Gastroesophageal sphincter (tissue), 3 donors: ENCODE results near the gene PDZD2.

Source experiments
- POLR2A ChIP-seq, 2 donors: fragments of 450-650 bp; IDR thresholded peaks; one replicate each; pipeline ENCODE4 v1.6.1; 2017; ENCODE audit warnings: antibody characterized with exemption in 2 of 2, mild to moderate bottlenecking in 2 of 2, moderate library complexity in 1 of 2
- POLR2AphosphoS5 ChIP-seq: sonication (generic); formaldehyde crosslinking; IDR thresholded peaks from one replicate; pipeline ENCODE4 v1.6.1; 2017; ENCODE audit warnings: antibody characterized with exemption
- TF ChIP-seq, protein P1 (sequence below), 4 experiments: fragments of 200-600 bp in 2 of 4; fragments of 450-650 bp in 2 of 4; sonication (generic) in 1 of 4; IDR thresholded peaks; one replicate each; pipeline ENCODE4 v1.5.1; 2017 to 2019; ENCODE audit warnings: antibody characterized with exemption in 4 of 4, mild to moderate bottlenecking in 2 of 4, moderate library complexity in 2 of 4

- TF ChIP-seq, protein P1, sequence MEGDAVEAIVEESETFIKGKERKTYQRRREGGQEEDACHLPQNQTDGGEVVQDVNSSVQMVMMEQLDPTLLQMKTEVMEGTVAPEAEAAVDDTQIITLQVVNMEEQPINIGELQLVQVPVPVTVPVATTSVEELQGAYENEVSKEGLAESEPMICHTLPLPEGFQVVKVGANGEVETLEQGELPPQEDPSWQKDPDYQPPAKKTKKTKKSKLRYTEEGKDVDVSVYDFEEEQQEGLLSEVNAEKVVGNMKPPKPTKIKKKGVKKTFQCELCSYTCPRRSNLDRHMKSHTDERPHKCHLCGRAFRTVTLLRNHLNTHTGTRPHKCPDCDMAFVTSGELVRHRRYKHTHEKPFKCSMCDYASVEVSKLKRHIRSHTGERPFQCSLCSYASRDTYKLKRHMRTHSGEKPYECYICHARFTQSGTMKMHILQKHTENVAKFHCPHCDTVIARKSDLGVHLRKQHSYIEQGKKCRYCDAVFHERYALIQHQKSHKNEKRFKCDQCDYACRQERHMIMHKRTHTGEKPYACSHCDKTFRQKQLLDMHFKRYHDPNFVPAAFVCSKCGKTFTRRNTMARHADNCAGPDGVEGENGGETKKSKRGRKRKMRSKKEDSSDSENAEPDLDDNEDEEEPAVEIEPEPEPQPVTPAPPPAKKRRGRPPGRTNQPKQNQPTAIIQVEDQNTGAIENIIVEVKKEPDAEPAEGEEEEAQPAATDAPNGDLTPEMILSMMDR (IDR thresholded peaks at IDR 0.05), result no peak
- TF ChIP-seq POLR2A (IDR thresholded peaks at IDR 0.05) (no peak), POLR2AphosphoS5 (no peak)
Measured at GRCh38 chr5:31823472-31823871, 184.5 kb downstream of the PDZD2 start.
